Small intestine (tissue), 7 donors: Measurements from ENCODE around the gene SLC47A1. TPM values are rescaled to one million over a fixed set of nuclear protein-coding genes. Genes with fewer than 3 reads are reported as not detected.

Source experiments
- DNase-seq, 2 donors: peaks; one replicate each; pipeline versions ENCODE4 v3.0.0 to v3.0.0-alpha.2; 2013
- FAIRE-seq: peaks from 2 replicates; lab custom pipeline; 2012; peaks lifted over from hg19 to GRCh38; lab: Jason Lieb, UNC
- H3K27ac ChIP-seq, 3 donors: one replicate each; pipeline ENCODE4 v1.5.1; 2013; ENCODE audit warnings: low read length in 2 of 3, mild to moderate bottlenecking in 2 of 3, control low read depth in 1 of 3, inconsistent platforms in 1 of 3, low read depth in 1 of 3, moderate library complexity in 1 of 3
- H3K27me3 ChIP-seq, 3 donors: one replicate each; pipeline ENCODE4 v1.6.1; 2013; ENCODE audit warnings: low read length in 3 of 3, inconsistent platforms in 1 of 3; ENCODE audit not compliant: control insufficient read depth in 3 of 3, insufficient read depth in 3 of 3
- H3K36me3 ChIP-seq, 3 donors: one replicate each; pipeline ENCODE4 v1.6.1; 2013; ENCODE audit warnings: low read length in 3 of 3, inconsistent platforms in 1 of 3, low read depth in 1 of 3, mild to moderate bottlenecking in 1 of 3, moderate library complexity in 1 of 3; ENCODE audit not compliant: control insufficient read depth in 3 of 3, insufficient read depth in 2 of 3
- H3K4me1 ChIP-seq, 3 donors: one replicate each; pipeline ENCODE4 v1.6.1; 2013; ENCODE audit warnings: low read length in 2 of 3, inconsistent platforms in 1 of 3, low read depth in 1 of 3, mild to moderate bottlenecking in 1 of 3, moderate library complexity in 1 of 3; ENCODE audit not compliant: control insufficient read depth in 3 of 3, insufficient read depth in 2 of 3
- H3K4me3 ChIP-seq, 3 donors: one replicate each; pipeline ENCODE4 v1.5.1; 2013; ENCODE audit warnings: low read length in 3 of 3, control low read depth in 1 of 3, inconsistent platforms in 1 of 3, low read depth in 1 of 3, mild to moderate bottlenecking in 1 of 3, moderate library complexity in 1 of 3
- H3K9me3 ChIP-seq, 2 donors: one replicate each; pipeline ENCODE4 v1.6.1; 2013; ENCODE audit warnings: low read depth in 1 of 2, low read length in 1 of 2; ENCODE audit not compliant: control insufficient read depth in 2 of 2, insufficient read depth in 1 of 2
- WGBS, 3 donors: extraction: QIAGEN DNeasy Blood & Tissue Kit; methylation state at CpG; one replicate each; pipeline ENCODE4 v1.1.7; 2013; 5-methylcytosine and 5-hydroxymethylcytosine counted together
- polyA plus RNA-seq, 4 donors: library from polyadenylated mRNA; stranded (reverse) in 3 of 4; unstranded in 1 of 4; fragments of 200-250 nt in 3 of 4; fragments of 120-200 nt in 1 of 4; gene quantifications; one replicate each; pipeline versions ENCODE4 v1.2.1 to v1.2.3, GENCODE V29; 2013
- donor health status: healthy with polysubstance abuse.
- donor health status: control.
- donor health status: control.
- donor health status: Bipolar disorder and iron deficiency.
- donor health status: healthy.

The SLC47A1 gene
- polyA plus RNA-seq, 4 donors, result 0.43 to 4.0 TPM; not detected in 2

GRCh38 chr17:19618015-19618414, 84.4 kb downstream of the SLC47A1 start:
- no peaks in the 10 kb centered on the region for H3K27me3 ChIP-seq
- no peak for DNase-seq
- H3K9me3 ChIP-seq, result peaks cover 0 to 27% of the 10 kb centered on the region in 2 donors
- no peaks in the 10 kb centered on the region for H3K36me3 ChIP-seq
- no peak overlapping the region for H3K4me3 ChIP-seq
- H3K27ac ChIP-seq, result no peak overlapping the region
- FAIRE-seq, result no peak
- WGBS, 3 donors, result 96 to 99% (median 98%) methylated on average over 3 of the region's 3 CpGs
- no peaks in the 10 kb centered on the region for H3K4me1 ChIP-seq

- Histone ChIP-seq H3K4me3 (no peak overlapping the region), H3K27ac (no peak overlapping the region)
- WGBS, 3 donors, result 48 to 67% (median 65%) methylated on average over 2 of the region's 2 CpGs
Measured at GRCh38 chr17:19619705-19620325, 86.2 kb downstream of the SLC47A1 start.

GRCh38 chr17:19621697-19622096, 88.0 kb downstream of the SLC47A1 start:
- no peaks in the 10 kb centered on the region for H3K4me1 ChIP-seq
- no peaks in the 10 kb centered on the region for H3K36me3 ChIP-seq
- no peak overlapping the region for H3K27ac ChIP-seq
- FAIRE-seq, result no peak
- H3K27me3 ChIP-seq, result peaks cover 0 to 3% (median 0%) of the 10 kb centered on the region in 3 donors
- H3K9me3 ChIP-seq, result peaks cover 0 to 27% of the 10 kb centered on the region in 2 donors
- no peak for DNase-seq
- 94 to 98% (median 97%) methylated on average over 1 of the region's 1 CpG for WGBS, 3 donors
- H3K4me3 ChIP-seq, result no peak overlapping the region

More at GRCh38 chr17:19619705-19620325, 86.2 kb downstream of the SLC47A1 start:
- FAIRE-seq (no peak), DNase-seq (no peak)
- Histone ChIP-seq H3K36me3 (no peaks in the 10 kb centered on the region), H3K4me1 (no peaks in the 10 kb centered on the region), H3K9me3 (peaks cover 0 to 27% of the 10 kb centered on the region in 2 donors), H3K27me3 (peaks cover 0 to 3% (median 0%) of the 10 kb centered on the region in 3 donors)

GRCh38 chr17:19626079-19626478, 92.4 kb downstream of the SLC47A1 start:
- H3K27me3 ChIP-seq, result peaks cover 0 to 3% (median 0%) of the 10 kb centered on the region in 3 donors
- H3K27ac ChIP-seq, result no peak overlapping the region
- H3K9me3 ChIP-seq, result peaks cover 0 to 2% of the 10 kb centered on the region in 2 donors
- H3K4me1 ChIP-seq, result no peaks in the 10 kb centered on the region
- no peak for FAIRE-seq
- no peak for DNase-seq
- 97 to 98% (median 97%) methylated on average over 4 of the region's 4 CpGs for WGBS, 3 donors
- no peak overlapping the region for H3K4me3 ChIP-seq
- H3K36me3 ChIP-seq, result no peaks in the 10 kb centered on the region

Other genes with a start within 250 kb of the SLC47A1 start
- 10 to 100 TPM in 3 of 4 donors, 1 to 10 TPM in 1; 2.2 to 18.1 (median 12.9) TPM for gene B9D1, start 171.1 kb upstream of the SLC47A1 start, polyA plus RNA-seq
- 10 to 100 TPM; 18.4 to 19.9 (median 18.8) TPM for gene MAPK7, start 155.4 kb upstream of the SLC47A1 start, polyA plus RNA-seq
- 100 to 1,000 TPM in 1 of 4 donors, 10 to 100 TPM in 2, 1 to 10 TPM in 1; 2.2 to 108 (median 35.4) TPM for gene MFAP4, start 146.7 kb upstream of the SLC47A1 start, polyA plus RNA-seq
- 1 to 10 TPM; 1.1 to 5.6 (median 2.2) TPM for gene RNF112, start 122.6 kb upstream of the SLC47A1 start, polyA plus RNA-seq
- gene ALDH3A2, start 114.9 kb downstream of the SLC47A1 start, polyA plus RNA-seq, result 100 to 1,000 TPM in 1 of 4 donors, 10 to 100 TPM in 3; 68.6 to 153 (median 76.0) TPM
- 1 to 10 TPM in 1 of 4 donors, under 1 TPM in 3; 0.34 to 1.1 (median 0.54) TPM for gene SLC47A2, start 182.7 kb downstream of the SLC47A1 start, polyA plus RNA-seq
- 1 to 10 TPM in 3 of 4 donors, under 1 TPM in 1; 0.92 to 5.8 (median 3.1) TPM for gene ALDH3A1, start 214.4 kb downstream of the SLC47A1 start, polyA plus RNA-seq